HepG2 (cell line): ENCODE measurements around the gene ZDHHC19. TPM values are rescaled to one million over a fixed set of nuclear protein-coding genes. Genes with fewer than 3 reads are reported as not detected.

Experiments used
- AGO1 ChIP-seq: fragments of 200-400 bp; formaldehyde crosslinking; IDR thresholded peaks from 2 replicates; pipeline ENCODE4 v1.6.1; 2017; ENCODE audit warnings: mild to moderate bottlenecking, low read depth, low read length, moderate library complexity; ENCODE audit not compliant: poor library complexity, severe bottlenecking
- ATF1 ChIP-seq: IDR thresholded peaks from 2 replicates; pipeline ENCODE4 v1.6.1; 2016; ENCODE audit warnings: mild to moderate bottlenecking, control low read depth
- HES4 ChIP-seq: sonication (generic); formaldehyde crosslinking; IDR thresholded peaks from 2 replicates; pipeline ENCODE4 v1.9.0; 2021; ENCODE audit warnings: mild to moderate bottlenecking, missing genetic modification reagents, borderline replicate concordance
- HOXA7 ChIP-seq: sonication (generic); formaldehyde crosslinking; IDR thresholded peaks from 2 replicates; pipeline ENCODE4 v1.8.1; 2022; ENCODE audit warnings: mild to moderate bottlenecking, missing genetic modification reagents, moderate library complexity
- KDM4B ChIP-seq: sonication (generic); formaldehyde crosslinking; IDR thresholded peaks from 2 replicates; pipeline ENCODE4 v1.4.0; 2020; ENCODE audit warnings: missing genetic modification reagents
- PCBP2 ChIP-seq: fragments of 200-400 bp; formaldehyde crosslinking; optimal IDR thresholded peaks from 2 replicates; pipeline ENCODE3; 2018; ENCODE audit warnings: low read length, low read depth; ENCODE audit not compliant: poor library complexity, severe bottlenecking
- POLR2A ChIP-seq, 2 experiments: IDR thresholded peaks; 2 replicates each; pipeline ENCODE4 v1.6.1; 2011; ENCODE audit warnings: low read depth in 2 of 2, low read length in 2 of 2, mild to moderate bottlenecking in 1 of 2, moderate library complexity in 1 of 2; ENCODE audit not compliant: insufficient read depth in 1 of 2
- RNF2 ChIP-seq: fragments of 450-650 bp; conservative IDR thresholded peaks from 2 replicates; pipeline ENCODE4 v1.6.1; 2016; ENCODE audit warnings: low read depth
- ZFP62 ChIP-seq: sonication (generic); formaldehyde crosslinking; IDR thresholded peaks from 2 replicates; pipeline ENCODE4 v1.4.0; 2020; ENCODE audit warnings: missing genetic modification reagents
- ZNF232 ChIP-seq: sonication (generic); formaldehyde crosslinking; IDR thresholded peaks from 2 replicates; pipeline ENCODE4 v1.4.0; 2020; ENCODE audit warnings: missing genetic modification reagents, borderline replicate concordance
- ZNF569 ChIP-seq: sonication (generic); formaldehyde crosslinking; IDR thresholded peaks from 2 replicates; pipeline ENCODE4 v1.5.0; 2020; ENCODE audit warnings: mild to moderate bottlenecking, missing genetic modification reagents, moderate library complexity, borderline replicate concordance
- ZNF572 ChIP-seq: sonication (generic); formaldehyde crosslinking; IDR thresholded peaks from 2 replicates; pipeline ENCODE4 v1.5.1; 2020; ENCODE audit warnings: mild to moderate bottlenecking, missing genetic modification reagents
- ZNF660 ChIP-seq: sonication (generic); formaldehyde crosslinking; IDR thresholded peaks from 2 replicates; pipeline ENCODE4 v1.5.1; 2020; ENCODE audit warnings: mild to moderate bottlenecking, low read depth, missing genetic modification reagents, borderline replicate concordance
- ZNF713 ChIP-seq: sonication (generic); formaldehyde crosslinking; IDR thresholded peaks from 2 replicates; pipeline ENCODE4 v1.4.0; 2020; ENCODE audit warnings: mild to moderate bottlenecking, missing genetic modification reagents
- ZNF841 ChIP-seq: sonication (generic); formaldehyde crosslinking; IDR thresholded peaks from 2 replicates; pipeline ENCODE4 v1.8.1; 2023; ENCODE audit warnings: missing genetic modification reagents, borderline replicate concordance
- polyA plus RNA-seq, 8 experiments: library from polyadenylated mRNA; depleted of rRNA in 3 of 8; stranded (reverse) in 7 of 8; unstranded in 1 of 8; fragments of >200 nt; fragmentation: Illumina TruSeq in 4 of 8; extraction: Trizol in 4 of 8; gene quantifications; 2 replicates each; pipeline versions ENCODE4 v1.2.1 to v1.2.3, GENCODE V29; 2011 to 2016; ENCODE audit warnings: low read depth in 4 of 8, missing spikeins in 1 of 8, mixed read lengths in 1 of 8; ENCODE audit not compliant: insufficient read depth in 1 of 8
- total RNA-seq, 5 experiments: library from RNA; depleted of rRNA; stranded (reverse); fragments of >200 nt; fragmentation: Illumina TruSeq; extraction: Trizol; gene quantifications; 2 replicates each; pipeline ENCODE4 v1.2.3, GENCODE V29; 2016; ENCODE audit warnings: low read depth in 1 of 5
- TF ChIP-seq, protein P1 (sequence below): sonication (generic); formaldehyde crosslinking; IDR thresholded peaks from 2 replicates; pipeline ENCODE4 v1.8.1; 2022; ENCODE audit warnings: mild to moderate bottlenecking, missing genetic modification reagents
- TF ChIP-seq, protein P2 (sequence below): IDR thresholded peaks from 2 replicates; pipeline ENCODE4 v1.6.1; 2012; ENCODE audit warnings: low read length, improper control_type of control experiment
- TF ChIP-seq, protein P3 (sequence below): sonication (generic); formaldehyde crosslinking; conservative IDR thresholded peaks from 2 replicates; pipeline ENCODE4 v1.8.0; 2022; ENCODE audit warnings: mild to moderate bottlenecking, moderate library complexity, missing genetic modification reagents
- TF ChIP-seq, protein P4 (sequence below): sonication (generic); formaldehyde crosslinking; IDR thresholded peaks from 2 replicates; pipeline ENCODE4 v1.4.0; 2020; ENCODE audit warnings: missing genetic modification reagents

Gene ZDHHC19
- total and polyA plus RNA-seq, 2 of the 13 experiments (the other 11 are each of a cell fraction or from before 2014, with no cell fraction given), result 0.22 to 0.53 TPM

DNA sequence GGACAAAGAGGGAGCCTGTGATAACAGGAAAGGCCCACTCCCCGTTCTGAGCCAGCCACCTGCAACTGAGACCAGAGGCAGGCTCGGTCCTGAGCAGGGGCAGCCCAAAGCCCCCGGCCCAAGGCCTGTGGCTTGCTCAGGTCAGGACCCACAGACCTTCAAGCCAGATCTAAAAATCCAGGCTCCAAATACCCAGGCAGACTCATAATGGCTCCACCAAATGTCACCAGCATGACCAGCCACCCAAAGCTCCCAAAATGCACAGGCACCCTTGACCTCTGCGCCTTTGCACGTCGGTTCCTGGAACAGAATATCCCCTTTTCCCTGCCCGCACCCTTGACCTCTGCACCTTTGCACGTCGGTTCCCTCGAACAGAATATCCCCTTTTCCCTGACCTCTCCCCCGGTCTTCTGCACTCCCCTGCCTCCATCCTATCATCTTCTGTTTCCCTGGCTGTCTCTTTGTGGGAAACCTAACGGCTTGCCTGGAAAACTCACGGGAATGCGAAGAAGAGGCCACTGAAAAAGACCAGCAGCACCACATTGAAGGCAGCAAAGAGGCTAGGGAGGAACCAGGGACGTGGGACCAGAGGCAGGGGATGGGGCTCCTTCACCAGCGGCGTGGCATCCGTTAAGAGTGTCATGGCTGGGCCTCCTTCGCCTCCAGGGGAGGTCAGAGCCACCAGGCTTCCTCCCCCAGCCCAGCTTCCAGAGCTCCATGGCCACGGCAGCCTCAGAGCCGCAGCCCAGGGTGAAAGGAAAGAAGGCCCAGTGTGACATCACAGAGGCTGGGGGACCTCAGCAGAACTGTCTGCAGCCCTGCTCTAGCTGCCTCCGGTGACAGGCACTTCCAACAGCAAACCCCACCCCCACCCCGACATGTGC, at the start of gene ZDHHC19 (continued):
- TF ChIP-seq RNF2, result no peak
- TF ChIP-seq HES4 (CRISPR knock-in tag), result no peak
- TF ChIP-seq AGO1, result no peak
- TF ChIP-seq POLR2A (IDR thresholded peaks at IDR 0.05; ENCODE audit: insufficient read depth in 1 of 2, low read depth in 2 of 2, low read length in 2 of 2), result no peak
- TF ChIP-seq KDM4B (CRISPR knock-in tag), result no peak
- TF ChIP-seq ZNF841 (CRISPR knock-in tag), result no peak
- no peak for TF ChIP-seq ZNF232 (CRISPR knock-in tag)
- TF ChIP-seq, protein P1, sequence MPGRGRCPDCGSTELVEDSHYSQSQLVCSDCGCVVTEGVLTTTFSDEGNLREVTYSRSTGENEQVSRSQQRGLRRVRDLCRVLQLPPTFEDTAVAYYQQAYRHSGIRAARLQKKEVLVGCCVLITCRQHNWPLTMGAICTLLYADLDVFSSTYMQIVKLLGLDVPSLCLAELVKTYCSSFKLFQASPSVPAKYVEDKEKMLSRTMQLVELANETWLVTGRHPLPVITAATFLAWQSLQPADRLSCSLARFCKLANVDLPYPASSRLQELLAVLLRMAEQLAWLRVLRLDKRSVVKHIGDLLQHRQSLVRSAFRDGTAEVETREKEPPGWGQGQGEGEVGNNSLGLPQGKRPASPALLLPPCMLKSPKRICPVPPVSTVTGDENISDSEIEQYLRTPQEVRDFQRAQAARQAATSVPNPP, result no peak
- TF ChIP-seq ZNF660 (CRISPR knock-in tag), result no peak
- TF ChIP-seq ZNF572 (CRISPR knock-in tag), result 0 out of 2 replicates have a peak, but pooled peaks have one; percentile 27
- no peak for TF ChIP-seq HOXA7 (CRISPR knock-in tag)
- TF ChIP-seq PCBP2, result no peak
- TF ChIP-seq ZFP62 (CRISPR knock-in tag), result no peak
- no peak for TF ChIP-seq ZNF713 (CRISPR knock-in tag)
- TF ChIP-seq, protein P2, sequence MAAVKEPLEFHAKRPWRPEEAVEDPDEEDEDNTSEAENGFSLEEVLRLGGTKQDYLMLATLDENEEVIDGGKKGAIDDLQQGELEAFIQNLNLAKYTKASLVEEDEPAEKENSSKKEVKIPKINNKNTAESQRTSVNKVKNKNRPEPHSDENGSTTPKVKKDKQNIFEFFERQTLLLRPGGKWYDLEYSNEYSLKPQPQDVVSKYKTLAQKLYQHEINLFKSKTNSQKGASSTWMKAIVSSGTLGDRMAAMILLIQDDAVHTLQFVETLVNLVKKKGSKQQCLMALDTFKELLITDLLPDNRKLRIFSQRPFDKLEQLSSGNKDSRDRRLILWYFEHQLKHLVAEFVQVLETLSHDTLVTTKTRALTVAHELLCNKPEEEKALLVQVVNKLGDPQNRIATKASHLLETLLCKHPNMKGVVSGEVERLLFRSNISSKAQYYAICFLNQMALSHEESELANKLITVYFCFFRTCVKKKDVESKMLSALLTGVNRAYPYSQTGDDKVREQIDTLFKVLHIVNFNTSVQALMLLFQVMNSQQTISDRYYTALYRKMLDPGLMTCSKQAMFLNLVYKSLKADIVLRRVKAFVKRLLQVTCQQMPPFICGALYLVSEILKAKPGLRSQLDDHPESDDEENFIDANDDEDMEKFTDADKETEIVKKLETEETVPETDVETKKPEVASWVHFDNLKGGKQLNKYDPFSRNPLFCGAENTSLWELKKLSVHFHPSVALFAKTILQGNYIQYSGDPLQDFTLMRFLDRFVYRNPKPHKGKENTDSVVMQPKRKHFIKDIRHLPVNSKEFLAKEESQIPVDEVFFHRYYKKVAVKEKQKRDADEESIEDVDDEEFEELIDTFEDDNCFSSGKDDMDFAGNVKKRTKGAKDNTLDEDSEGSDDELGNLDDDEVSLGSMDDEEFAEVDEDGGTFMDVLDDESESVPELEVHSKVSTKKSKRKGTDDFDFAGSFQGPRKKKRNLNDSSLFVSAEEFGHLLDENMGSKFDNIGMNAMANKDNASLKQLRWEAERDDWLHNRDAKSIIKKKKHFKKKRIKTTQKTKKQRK, result no peak
- no peak for TF ChIP-seq ZNF569 (CRISPR knock-in tag)
- TF ChIP-seq, protein P3, sequence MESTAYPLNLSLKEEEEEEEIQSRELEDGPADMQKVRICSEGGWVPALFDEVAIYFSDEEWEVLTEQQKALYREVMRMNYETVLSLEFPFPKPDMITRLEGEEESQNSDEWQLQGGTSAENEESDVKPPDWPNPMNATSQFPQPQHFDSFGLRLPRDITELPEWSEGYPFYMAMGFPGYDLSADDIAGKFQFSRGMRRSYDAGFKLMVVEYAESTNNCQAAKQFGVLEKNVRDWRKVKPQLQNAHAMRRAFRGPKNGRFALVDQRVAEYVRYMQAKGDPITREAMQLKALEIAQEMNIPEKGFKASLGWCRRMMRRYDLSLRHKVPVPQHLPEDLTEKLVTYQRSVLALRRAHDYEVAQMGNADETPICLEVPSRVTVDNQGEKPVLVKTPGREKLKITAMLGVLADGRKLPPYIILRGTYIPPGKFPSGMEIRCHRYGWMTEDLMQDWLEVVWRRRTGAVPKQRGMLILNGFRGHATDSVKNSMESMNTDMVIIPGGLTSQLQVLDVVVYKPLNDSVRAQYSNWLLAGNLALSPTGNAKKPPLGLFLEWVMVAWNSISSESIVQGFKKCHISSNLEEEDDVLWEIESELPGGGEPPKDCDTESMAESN (CRISPR knock-in tag), result no peak; the same call in 1 of the 2 replicates
- TF ChIP-seq, protein P4, sequence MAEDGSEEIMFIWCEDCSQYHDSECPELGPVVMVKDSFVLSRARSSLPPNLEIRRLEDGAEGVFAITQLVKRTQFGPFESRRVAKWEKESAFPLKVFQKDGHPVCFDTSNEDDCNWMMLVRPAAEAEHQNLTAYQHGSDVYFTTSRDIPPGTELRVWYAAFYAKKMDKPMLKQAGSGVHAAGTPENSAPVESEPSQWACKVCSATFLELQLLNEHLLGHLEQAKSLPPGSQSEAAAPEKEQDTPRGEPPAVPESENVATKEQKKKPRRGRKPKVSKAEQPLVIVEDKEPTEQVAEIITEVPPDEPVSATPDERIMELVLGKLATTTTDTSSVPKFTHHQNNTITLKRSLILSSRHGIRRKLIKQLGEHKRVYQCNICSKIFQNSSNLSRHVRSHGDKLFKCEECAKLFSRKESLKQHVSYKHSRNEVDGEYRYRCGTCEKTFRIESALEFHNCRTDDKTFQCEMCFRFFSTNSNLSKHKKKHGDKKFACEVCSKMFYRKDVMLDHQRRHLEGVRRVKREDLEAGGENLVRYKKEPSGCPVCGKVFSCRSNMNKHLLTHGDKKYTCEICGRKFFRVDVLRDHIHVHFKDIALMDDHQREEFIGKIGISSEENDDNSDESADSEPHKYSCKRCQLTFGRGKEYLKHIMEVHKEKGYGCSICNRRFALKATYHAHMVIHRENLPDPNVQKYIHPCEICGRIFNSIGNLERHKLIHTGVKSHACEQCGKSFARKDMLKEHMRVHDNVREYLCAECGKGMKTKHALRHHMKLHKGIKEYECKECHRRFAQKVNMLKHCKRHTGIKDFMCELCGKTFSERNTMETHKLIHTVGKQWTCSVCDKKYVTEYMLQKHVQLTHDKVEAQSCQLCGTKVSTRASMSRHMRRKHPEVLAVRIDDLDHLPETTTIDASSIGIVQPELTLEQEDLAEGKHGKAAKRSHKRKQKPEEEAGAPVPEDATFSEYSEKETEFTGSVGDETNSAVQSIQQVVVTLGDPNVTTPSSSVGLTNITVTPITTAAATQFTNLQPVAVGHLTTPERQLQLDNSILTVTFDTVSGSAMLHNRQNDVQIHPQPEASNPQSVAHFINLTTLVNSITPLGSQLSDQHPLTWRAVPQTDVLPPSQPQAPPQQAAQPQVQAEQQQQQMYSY, result no peak
- no peak for TF ChIP-seq ATF1 (CRISPR knock-in tag)
